HepG2 (cell line): Measurements from ENCODE around the gene STUB1. TPM values are rescaled to one million over a fixed set of nuclear protein-coding genes. Genes with fewer than 3 reads are reported as not detected.

Experiments
- ATAC-seq: fragments of 200-7000 bp; cut with Tn5 transposase; 3 replicates; pipeline ENCODE4 v1.9.1; 2020; ENCODE audit warnings: mild to moderate bottlenecking, moderate library complexity
- BruUV-seq: library from RNA; stranded (reverse); fragments of 400-500 nt; replicated peaks from 2 replicates; lab custom pipeline; 2021; lab: Mats Ljungman, UMichigan
- CTCF ChIA-PET: fragments of 300-600 bp; formaldehyde crosslinking; extraction: SDS; loops from one replicate; lab custom pipeline; 2021; ENCODE audit warnings: low total read pairs, inconsistent platforms, low intra/inter-chr PET ratio; lab: Yijun Ruan, JAX
- POLR2A ChIA-PET: fragments of 350-600 bp; sonication (Branson Sonifier 250); formaldehyde crosslinking; loops from one replicate; lab custom pipeline; 2020; ENCODE audit warnings: antibody characterized with exemption, inconsistent platforms; lab: Yijun Ruan, JAX
- DNase-seq: peaks from one replicate; pipeline ENCODE4 v3.0.0-alpha.2; 2015; ENCODE audit warnings: low spot score
- FAIRE-seq: peaks from 3 replicates; lab custom pipeline; 2011; peaks lifted over from hg19 to GRCh38; lab: Jason Lieb, UNC
- H2AFZ ChIP-seq: one replicate; pipeline ENCODE4 v1.6.1; 2011; ENCODE audit warnings: low read length, inconsistent platforms
- H3K27ac ChIP-seq: fragments of 300-600 bp; 3 replicates; pipeline ENCODE4 v1.8.0; 2011; ENCODE audit warnings: mixed run types, mild to moderate bottlenecking, mixed read lengths, low read length, inconsistent platforms; ENCODE audit not compliant: insufficient read depth; ENCODE audit errors: extremely low read length
- H3K27me3 ChIP-seq, 2 experiments: fragments of 200-600 bp in 1 of 2; 2 replicates in 1 of 2; 3 replicates in 1 of 2; pipeline versions ENCODE4 v1.6.0 to v1.8.0; 2011; ENCODE audit warnings: low read length in 2 of 2, mild to moderate bottlenecking in 2 of 2, moderate library complexity in 2 of 2, inconsistent platforms in 1 of 2; ENCODE audit not compliant: insufficient read depth in 2 of 2, control insufficient read depth in 1 of 2
- H3K36me3 ChIP-seq, 2 experiments: fragments of 200-600 bp in 1 of 2; replicated peaks in 1 of 2; 2 replicates in 1 of 2; 3 replicates in 1 of 2; pipeline versions ENCODE4 v1.5.1 to v1.8.0; 2011; ENCODE audit warnings: low read length in 2 of 2, inconsistent platforms in 1 of 2; ENCODE audit not compliant: insufficient read depth in 2 of 2, control insufficient read depth in 1 of 2
- H3K4me1 ChIP-seq: 2 replicates; pipeline ENCODE4 v1.5.1; 2012; ENCODE audit warnings: low read length, inconsistent platforms; ENCODE audit not compliant: insufficient read depth
- H3K4me2 ChIP-seq: 2 replicates; pipeline ENCODE4 v1.6.0; 2011; ENCODE audit warnings: low read depth, low read length, inconsistent platforms
- H3K4me3 ChIP-seq, 3 experiments: fragments of 200-600 bp in 1 of 3; sonication (generic), shearing (Covaris generic) in 1 of 3; replicated peaks in 1 of 3; 2 replicates each; pipeline ENCODE4 v1.5.1; 2011 to 2016; ENCODE audit warnings: low read length in 3 of 3, inconsistent platforms in 2 of 3, low read depth in 2 of 3, mild to moderate bottlenecking in 2 of 3, control low read depth in 1 of 3, mixed read lengths in 1 of 3; ENCODE audit not compliant: insufficient read depth in 1 of 3
- H3K79me2 ChIP-seq: one replicate; pipeline ENCODE4 v1.6.1; 2011; ENCODE audit warnings: low read length, inconsistent platforms; ENCODE audit not compliant: insufficient read depth
- H3K9ac ChIP-seq: 2 replicates; pipeline ENCODE4 v1.6.0; 2011; ENCODE audit warnings: mild to moderate bottlenecking, low read depth, low read length, inconsistent platforms; ENCODE audit not compliant: insufficient read depth
- H3K9me3 ChIP-seq: 2 replicates; pipeline ENCODE4 v1.5.1; 2012; ENCODE audit warnings: mild to moderate bottlenecking, low read length
- H4K20me1 ChIP-seq: 2 replicates; pipeline ENCODE4 v1.6.0; 2011; ENCODE audit warnings: inconsistent platforms, mild to moderate bottlenecking, low read length, moderate library complexity; ENCODE audit not compliant: insufficient read depth
- AGO2 ChIP-seq: fragments of 200-400 bp; formaldehyde crosslinking; optimal IDR thresholded peaks from 2 replicates; pipeline ENCODE3; 2017; ENCODE audit warnings: mild to moderate bottlenecking, low read depth, low read length, moderate library complexity
- EED ChIP-seq: sonication (generic); formaldehyde crosslinking; IDR thresholded peaks from 2 replicates; pipeline ENCODE4 v1.5.0; 2020; ENCODE audit warnings: mild to moderate bottlenecking, missing genetic modification reagents
- HIVEP1 ChIP-seq: sonication (generic); formaldehyde crosslinking; IDR thresholded peaks from 2 replicates; pipeline ENCODE4 v1.4.0; 2020; ENCODE audit warnings: mild to moderate bottlenecking, missing genetic modification reagents
- HOXA9 ChIP-seq: sonication (generic); formaldehyde crosslinking; IDR thresholded peaks from 2 replicates; pipeline ENCODE4 v1.8.1; 2022; ENCODE audit warnings: missing genetic modification reagents, mild to moderate bottlenecking, moderate library complexity, borderline replicate concordance
- KDM2A ChIP-seq: sonication (generic); formaldehyde crosslinking; IDR thresholded peaks from 2 replicates; pipeline ENCODE4 v1.4.0; 2020; ENCODE audit warnings: low read depth, missing genetic modification reagents, borderline replicate concordance
- RXRA ChIP-seq: sonication (generic); formaldehyde crosslinking; IDR thresholded peaks from 2 replicates; pipeline ENCODE4 v1.5.1; 2020; ENCODE audit warnings: missing genetic modification reagents
- ZNF138 ChIP-seq: sonication (generic); formaldehyde crosslinking; IDR thresholded peaks from 2 replicates; pipeline ENCODE4 v1.5.0; 2020; ENCODE audit warnings: mild to moderate bottlenecking, low read depth, missing genetic modification reagents
- ZNF337 ChIP-seq: sonication (generic); formaldehyde crosslinking; IDR thresholded peaks from 2 replicates; pipeline ENCODE4 v1.5.1; 2020; ENCODE audit warnings: missing genetic modification reagents, low read depth, mild to moderate bottlenecking, borderline replicate concordance
- ZSCAN21 ChIP-seq: sonication (generic); formaldehyde crosslinking; IDR thresholded peaks from 2 replicates; pipeline ENCODE4 v1.8.0; 2022; ENCODE audit warnings: mild to moderate bottlenecking, missing genetic modification reagents, moderate library complexity, borderline replicate concordance
- WGBS: methylation state at CpG from one replicate; pipeline ENCODE4 v1.1.6; 2017; ENCODE audit warnings: low lambda C conversion rate; 5-methylcytosine and 5-hydroxymethylcytosine counted together
- in situ Hi-C: cut with HindIII; loops from 2 replicates; pipeline ENCODE4 v1.10.0; 2017; ENCODE audit warnings: low pct_unique_long_range_greater_than_20kb; ENCODE audit not compliant: extremely low pct_ligation_motif_present
- intact Hi-C: fragments of 100-400 bp; cut with micrococcal nuclease; formaldehyde crosslinking; loops from one replicate; pipeline ENCODE4 v1.10.0; 2022; ENCODE audit not compliant: unreplicated experiment
- polyA plus RNA-seq, 8 experiments: library from polyadenylated mRNA; depleted of rRNA in 3 of 8; stranded (reverse) in 7 of 8; unstranded in 1 of 8; fragments of >200 nt; fragmentation: Illumina TruSeq in 4 of 8; extraction: Trizol in 4 of 8; gene quantifications; 2 replicates each; pipeline versions ENCODE4 v1.2.1 to v1.2.3, GENCODE V29; 2011 to 2016; ENCODE audit warnings: low read depth in 4 of 8, missing spikeins in 1 of 8, mixed read lengths in 1 of 8; ENCODE audit not compliant: insufficient read depth in 1 of 8
- total RNA-seq, 5 experiments: library from RNA; depleted of rRNA; stranded (reverse); fragments of >200 nt; fragmentation: Illumina TruSeq; extraction: Trizol; gene quantifications; 2 replicates each; pipeline ENCODE4 v1.2.3, GENCODE V29; 2016; ENCODE audit warnings: low read depth in 1 of 5
- TF ChIP-seq, protein P1 (sequence below): sonication (generic); formaldehyde crosslinking; IDR thresholded peaks from 2 replicates; pipeline ENCODE4 v1.9.0; 2022; ENCODE audit warnings: missing genetic modification reagents, mild to moderate bottlenecking, borderline replicate concordance
- TF ChIP-seq, protein P2 (sequence below): sonication (generic); formaldehyde crosslinking; IDR thresholded peaks from 2 replicates; pipeline ENCODE4 v1.5.1; 2020; ENCODE audit warnings: mild to moderate bottlenecking, missing genetic modification reagents, moderate library complexity
- TF ChIP-seq, protein P3 (sequence below): sonication (generic); formaldehyde crosslinking; IDR thresholded peaks from 2 replicates; pipeline ENCODE4 v1.9.0; 2022; ENCODE audit warnings: low read depth, missing genetic modification reagents
- TF ChIP-seq, protein P4 (sequence below), 2 experiments: sonication (generic) in 1 of 2; formaldehyde crosslinking in 1 of 2; IDR thresholded peaks; 2 replicates each; pipeline versions ENCODE4 v1.5.1 to v1.6.1; 2011 to 2020; ENCODE audit warnings: borderline replicate concordance in 1 of 2, low read depth in 1 of 2, low read length in 1 of 2, mild to moderate bottlenecking in 1 of 2, missing genetic modification reagents in 1 of 2, moderate library complexity in 1 of 2

The STUB1 gene
- total and polyA plus RNA-seq, 2 of the 13 experiments (the other 11 are each of a cell fraction or from before 2014, with no cell fraction given), result 52.9 to 78.2 TPM

DNA sequence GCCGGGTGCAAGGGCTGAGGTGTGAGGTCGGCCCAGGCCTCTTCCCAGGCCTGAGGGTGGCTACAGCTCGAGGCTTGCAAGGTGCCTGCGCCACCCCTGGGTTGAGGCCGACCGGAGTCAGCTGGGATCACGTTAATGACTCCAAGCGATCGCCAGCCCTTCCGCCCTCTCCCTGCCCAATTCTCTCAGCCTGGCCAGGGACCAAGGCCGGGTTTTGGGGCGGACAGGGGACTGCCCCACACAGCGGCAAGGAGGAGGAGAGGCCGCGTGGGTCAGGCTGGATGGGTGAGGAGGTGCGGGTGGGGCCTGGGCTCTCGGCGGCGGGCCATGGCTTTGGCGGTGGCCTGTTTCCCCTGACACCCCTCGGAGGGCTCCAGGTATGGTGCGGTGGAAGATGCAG is 13.2 kb downstream of the STUB1 start:
- intact Hi-C loops, result no loop called here
- ChIA-PET CTCF (no interaction called here), POLR2A (interaction anchor here (3.4 kb wide), 1 partner anchor 27 kb away, joined by 21 read pairs; the partner anchor contains the start of gene ANTKMT)
- no TSS peak for BruUV-seq
- H3K9me3 ChIP-seq, result no peaks in the 10 kb centered on the region
- H3K79me2 ChIP-seq, result peaks cover 2% of the 10 kb centered on the region
- WGBS, result 100% methylated on average over 1 of the region's 22 CpGs
- DNase-seq, result no peak
- peak overlapping the region; percentile 84; the same call in 1 of the 2 replicates for H3K4me2 ChIP-seq
- no peak for ATAC-seq
- FAIRE-seq, result no peak
- H2AFZ ChIP-seq, result no peak overlapping the region
- H3K27me3 ChIP-seq, result peaks cover 7 to 33% of the 10 kb centered on the region in 2 experiments
- no peak overlapping the region for H3K9ac ChIP-seq
- H4K20me1 ChIP-seq, result no peaks in the 10 kb centered on the region
- H3K4me3 ChIP-seq, result peak overlapping the region in 1 of 3 experiments; percentile 69; a peak in 1 of 6 replicates
- no peaks in the 10 kb centered on the region for H3K36me3 ChIP-seq
- no peak overlapping the region for H3K27ac ChIP-seq
- in situ Hi-C loops, result no loop called here
- peaks cover 26% of the 10 kb centered on the region for H3K4me1 ChIP-seq
- TF ChIP-seq EED (CRISPR knock-in tag), result no peak
- TF ChIP-seq, protein P1, sequence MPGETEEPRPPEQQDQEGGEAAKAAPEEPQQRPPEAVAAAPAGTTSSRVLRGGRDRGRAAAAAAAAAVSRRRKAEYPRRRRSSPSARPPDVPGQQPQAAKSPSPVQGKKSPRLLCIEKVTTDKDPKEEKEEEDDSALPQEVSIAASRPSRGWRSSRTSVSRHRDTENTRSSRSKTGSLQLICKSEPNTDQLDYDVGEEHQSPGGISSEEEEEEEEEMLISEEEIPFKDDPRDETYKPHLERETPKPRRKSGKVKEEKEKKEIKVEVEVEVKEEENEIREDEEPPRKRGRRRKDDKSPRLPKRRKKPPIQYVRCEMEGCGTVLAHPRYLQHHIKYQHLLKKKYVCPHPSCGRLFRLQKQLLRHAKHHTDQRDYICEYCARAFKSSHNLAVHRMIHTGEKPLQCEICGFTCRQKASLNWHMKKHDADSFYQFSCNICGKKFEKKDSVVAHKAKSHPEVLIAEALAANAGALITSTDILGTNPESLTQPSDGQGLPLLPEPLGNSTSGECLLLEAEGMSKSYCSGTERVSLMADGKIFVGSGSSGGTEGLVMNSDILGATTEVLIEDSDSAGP (CRISPR knock-in tag), result peak; percentile 44; the same call in 1 of the 2 replicates
- TF ChIP-seq, protein P2, sequence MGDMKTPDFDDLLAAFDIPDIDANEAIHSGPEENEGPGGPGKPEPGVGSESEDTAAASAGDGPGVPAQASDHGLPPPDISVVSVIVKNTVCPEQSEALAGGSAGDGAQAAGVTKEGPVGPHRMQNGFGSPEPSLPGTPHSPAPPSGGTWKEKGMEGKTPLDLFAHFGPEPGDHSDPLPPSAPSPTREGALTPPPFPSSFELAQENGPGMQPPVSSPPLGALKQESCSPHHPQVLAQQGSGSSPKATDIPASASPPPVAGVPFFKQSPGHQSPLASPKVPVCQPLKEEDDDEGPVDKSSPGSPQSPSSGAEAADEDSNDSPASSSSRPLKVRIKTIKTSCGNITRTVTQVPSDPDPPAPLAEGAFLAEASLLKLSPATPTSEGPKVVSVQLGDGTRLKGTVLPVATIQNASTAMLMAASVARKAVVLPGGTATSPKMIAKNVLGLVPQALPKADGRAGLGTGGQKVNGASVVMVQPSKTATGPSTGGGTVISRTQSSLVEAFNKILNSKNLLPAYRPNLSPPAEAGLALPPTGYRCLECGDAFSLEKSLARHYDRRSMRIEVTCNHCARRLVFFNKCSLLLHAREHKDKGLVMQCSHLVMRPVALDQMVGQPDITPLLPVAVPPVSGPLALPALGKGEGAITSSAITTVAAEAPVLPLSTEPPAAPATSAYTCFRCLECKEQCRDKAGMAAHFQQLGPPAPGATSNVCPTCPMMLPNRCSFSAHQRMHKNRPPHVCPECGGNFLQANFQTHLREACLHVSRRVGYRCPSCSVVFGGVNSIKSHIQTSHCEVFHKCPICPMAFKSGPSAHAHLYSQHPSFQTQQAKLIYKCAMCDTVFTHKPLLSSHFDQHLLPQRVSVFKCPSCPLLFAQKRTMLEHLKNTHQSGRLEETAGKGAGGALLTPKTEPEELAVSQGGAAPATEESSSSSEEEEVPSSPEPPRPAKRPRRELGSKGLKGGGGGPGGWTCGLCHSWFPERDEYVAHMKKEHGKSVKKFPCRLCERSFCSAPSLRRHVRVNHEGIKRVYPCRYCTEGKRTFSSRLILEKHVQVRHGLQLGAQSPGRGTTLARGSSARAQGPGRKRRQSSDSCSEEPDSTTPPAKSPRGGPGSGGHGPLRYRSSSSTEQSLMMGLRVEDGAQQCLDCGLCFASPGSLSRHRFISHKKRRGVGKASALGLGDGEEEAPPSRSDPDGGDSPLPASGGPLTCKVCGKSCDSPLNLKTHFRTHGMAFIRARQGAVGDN (CRISPR knock-in tag), result 0 out of 2 replicates have a peak, but pooled peaks have one; percentile 19
- TF ChIP-seq HOXA9, result no peak
- TF ChIP-seq ZNF337 (CRISPR knock-in tag), result no peak
- TF ChIP-seq, protein P3, sequence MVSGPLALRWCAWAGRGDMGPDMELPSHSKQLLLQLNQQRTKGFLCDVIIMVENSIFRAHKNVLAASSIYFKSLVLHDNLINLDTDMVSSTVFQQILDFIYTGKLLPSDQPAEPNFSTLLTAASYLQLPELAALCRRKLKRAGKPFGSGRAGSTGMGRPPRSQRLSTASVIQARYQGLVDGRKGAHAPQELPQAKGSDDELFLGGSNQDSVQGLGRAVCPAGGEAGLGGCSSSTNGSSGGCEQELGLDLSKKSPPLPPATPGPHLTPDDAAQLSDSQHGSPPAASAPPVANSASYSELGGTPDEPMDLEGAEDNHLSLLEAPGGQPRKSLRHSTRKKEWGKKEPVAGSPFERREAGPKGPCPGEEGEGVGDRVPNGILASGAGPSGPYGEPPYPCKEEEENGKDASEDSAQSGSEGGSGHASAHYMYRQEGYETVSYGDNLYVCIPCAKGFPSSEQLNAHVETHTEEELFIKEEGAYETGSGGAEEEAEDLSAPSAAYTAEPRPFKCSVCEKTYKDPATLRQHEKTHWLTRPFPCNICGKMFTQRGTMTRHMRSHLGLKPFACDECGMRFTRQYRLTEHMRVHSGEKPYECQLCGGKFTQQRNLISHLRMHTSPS (CRISPR knock-in tag), result 0 out of 2 replicates have a peak, but pooled peaks have one; percentile 27
- TF ChIP-seq AGO2, result peak; percentile 55
- no peak for TF ChIP-seq ZSCAN21 (CRISPR knock-in tag)
- peak; percentile 35; the same call in 1 of the 2 replicates for TF ChIP-seq RXRA (CRISPR knock-in tag)
- TF ChIP-seq, protein P4, sequence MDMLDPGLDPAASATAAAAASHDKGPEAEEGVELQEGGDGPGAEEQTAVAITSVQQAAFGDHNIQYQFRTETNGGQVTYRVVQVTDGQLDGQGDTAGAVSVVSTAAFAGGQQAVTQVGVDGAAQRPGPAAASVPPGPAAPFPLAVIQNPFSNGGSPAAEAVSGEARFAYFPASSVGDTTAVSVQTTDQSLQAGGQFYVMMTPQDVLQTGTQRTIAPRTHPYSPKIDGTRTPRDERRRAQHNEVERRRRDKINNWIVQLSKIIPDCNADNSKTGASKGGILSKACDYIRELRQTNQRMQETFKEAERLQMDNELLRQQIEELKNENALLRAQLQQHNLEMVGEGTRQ (IDR thresholded peaks at IDR 0.05; ENCODE audit: low read depth, low read length), result no peak
- TF ChIP-seq, protein P4 (CRISPR knock-in tag; IDR thresholded peaks at IDR 0.05; ENCODE audit: borderline replicate concordance), result no peak
- no peak for TF ChIP-seq ZNF138 (CRISPR knock-in tag)
- TF ChIP-seq HIVEP1, result peak; percentile 21; the same call in 1 of the 2 replicates
- TF ChIP-seq KDM2A (CRISPR knock-in tag), result peak; percentile 56
